SK-N-SH treated with all-trans-retinoic acid at 6 μM for 48 hours (cell line): ENCODE measurements around the gene CGNL1.

Source experiments
- ATAC-seq: fragments of 200-7000 bp; cut with Tn5 transposase; 3 replicates; pipeline ENCODE4 v1.9.1; 2020; ENCODE audit warnings: mild to moderate bottlenecking, moderate library complexity
- ARNTL ChIP-seq: fragments of 450-650 bp; formaldehyde crosslinking; IDR thresholded peaks from 2 replicates; pipeline ENCODE4 v1.5.0; 2020; ENCODE audit warnings: low read depth, mild to moderate bottlenecking, moderate library complexity, borderline replicate concordance
- CSDC2 ChIP-seq: fragments of 250-450 bp; sonication (Bioruptor Pico); IDR thresholded peaks from 2 replicates; pipeline ENCODE4 v1.5.0; 2020; ENCODE audit warnings: mild to moderate bottlenecking, moderate library complexity
- ESRRG ChIP-seq: fragments of 250-450 bp; sonication (Bioruptor Pico); IDR thresholded peaks from 2 replicates; pipeline ENCODE4 v1.6.1; 2021; ENCODE audit warnings: mild to moderate bottlenecking
- GLIS3 ChIP-seq: fragments of 250-450 bp; sonication (Bioruptor Pico); IDR thresholded peaks from 2 replicates; pipeline ENCODE4 v1.5.0; 2020; ENCODE audit warnings: mild to moderate bottlenecking, moderate library complexity
- ISL1 ChIP-seq: fragments of 250-450 bp; sonication (Bioruptor Pico); IDR thresholded peaks from 2 replicates; pipeline ENCODE4 v2.1.2; 2022; ENCODE audit warnings: mild to moderate bottlenecking, moderate library complexity
- OSR1 ChIP-seq: fragments of 250-450 bp; sonication (Bioruptor Pico); IDR thresholded peaks from 2 replicates; pipeline ENCODE4 v1.8.0; 2022; ENCODE audit warnings: moderate library complexity, mild to moderate bottlenecking, inconsistent platforms
- PATZ1 ChIP-seq: fragments of 250-450 bp; sonication (Bioruptor Pico); IDR thresholded peaks from 2 replicates; pipeline ENCODE4 v1.8.0; 2020; ENCODE audit warnings: mild to moderate bottlenecking, moderate library complexity, borderline replicate concordance
- POU6F1 ChIP-seq: fragments of 250-450 bp; sonication (Bioruptor Pico); IDR thresholded peaks from 2 replicates; pipeline ENCODE4 v1.8.0; 2021; ENCODE audit warnings: low read depth, mild to moderate bottlenecking, moderate library complexity, borderline replicate concordance
- PPARA ChIP-seq: fragments of 250-450 bp; sonication (Bioruptor Pico); IDR thresholded peaks from 2 replicates; pipeline ENCODE4 v1.5.0; 2020; ENCODE audit warnings: mild to moderate bottlenecking, borderline replicate concordance
- RARB ChIP-seq: fragments of 250-450 bp; sonication (Bioruptor Pico); IDR thresholded peaks from 2 replicates; pipeline ENCODE4 v1.8.0; 2021; ENCODE audit warnings: mild to moderate bottlenecking, moderate library complexity
- SNAI2 ChIP-seq: fragments of 250-450 bp; sonication (Bioruptor Pico); IDR thresholded peaks from 2 replicates; pipeline ENCODE4 v1.5.0; 2020; ENCODE audit warnings: mild to moderate bottlenecking, moderate library complexity
- TCF4 ChIP-seq: fragments of 250-450 bp; sonication (Bioruptor Pico); IDR thresholded peaks from 2 replicates; pipeline ENCODE4 v1.8.0; 2021; ENCODE audit warnings: mild to moderate bottlenecking, moderate library complexity, borderline replicate concordance
- TOX ChIP-seq: fragments of 250-450 bp; sonication (Bioruptor Pico); IDR thresholded peaks from 2 replicates; pipeline ENCODE4 v1.8.0; 2021; ENCODE audit warnings: mild to moderate bottlenecking, moderate library complexity, borderline replicate concordance
- TSHZ2 ChIP-seq: fragments of 250-450 bp; sonication (Bioruptor Pico); IDR thresholded peaks from 2 replicates; pipeline ENCODE4 v1.5.0; 2020; ENCODE audit warnings: mild to moderate bottlenecking, moderate library complexity
- ZC3H10 ChIP-seq: fragments of 250-450 bp; sonication (Bioruptor Pico); IDR thresholded peaks from 2 replicates; pipeline ENCODE4 v1.5.1; 2021; ENCODE audit warnings: mild to moderate bottlenecking, moderate library complexity
- ZFP3 ChIP-seq: fragments of 250-450 bp; sonication (Bioruptor Pico); IDR thresholded peaks from 2 replicates; pipeline ENCODE4 v1.5.0; 2020; ENCODE audit warnings: mild to moderate bottlenecking, moderate library complexity
- ZFP30 ChIP-seq: fragments of 450-650 bp; formaldehyde crosslinking; IDR thresholded peaks from 2 replicates; pipeline ENCODE4 v1.5.0; 2022; ENCODE audit warnings: mild to moderate bottlenecking, moderate library complexity
- ZNF565 ChIP-seq: fragments of 450-650 bp; formaldehyde crosslinking; conservative IDR thresholded peaks from 2 replicates; pipeline ENCODE4 v1.5.0; 2020; ENCODE audit warnings: low read depth, mild to moderate bottlenecking, moderate library complexity
- ZNF70 ChIP-seq: fragments of 450-650 bp; formaldehyde crosslinking; IDR thresholded peaks from 2 replicates; pipeline ENCODE4 v1.5.0; 2020; ENCODE audit warnings: mild to moderate bottlenecking, moderate library complexity
- ZNF8 ChIP-seq: fragments of 450-650 bp; formaldehyde crosslinking; IDR thresholded peaks from 2 replicates; pipeline ENCODE4 v1.5.0; 2020; ENCODE audit warnings: mild to moderate bottlenecking, moderate library complexity
- TF ChIP-seq, protein P1 (sequence below): fragments of 250-450 bp; sonication (Bioruptor Pico); IDR thresholded peaks from 2 replicates; pipeline ENCODE4 v1.5.1; 2020; ENCODE audit warnings: low read depth, mild to moderate bottlenecking, moderate library complexity
- TF ChIP-seq, protein P2 (sequence below): fragments of 250-450 bp; sonication (Bioruptor Pico); IDR thresholded peaks from 2 replicates; pipeline ENCODE4 v1.5.1; 2021; ENCODE audit warnings: mild to moderate bottlenecking, moderate library complexity

CGNL1 gene, protein sequence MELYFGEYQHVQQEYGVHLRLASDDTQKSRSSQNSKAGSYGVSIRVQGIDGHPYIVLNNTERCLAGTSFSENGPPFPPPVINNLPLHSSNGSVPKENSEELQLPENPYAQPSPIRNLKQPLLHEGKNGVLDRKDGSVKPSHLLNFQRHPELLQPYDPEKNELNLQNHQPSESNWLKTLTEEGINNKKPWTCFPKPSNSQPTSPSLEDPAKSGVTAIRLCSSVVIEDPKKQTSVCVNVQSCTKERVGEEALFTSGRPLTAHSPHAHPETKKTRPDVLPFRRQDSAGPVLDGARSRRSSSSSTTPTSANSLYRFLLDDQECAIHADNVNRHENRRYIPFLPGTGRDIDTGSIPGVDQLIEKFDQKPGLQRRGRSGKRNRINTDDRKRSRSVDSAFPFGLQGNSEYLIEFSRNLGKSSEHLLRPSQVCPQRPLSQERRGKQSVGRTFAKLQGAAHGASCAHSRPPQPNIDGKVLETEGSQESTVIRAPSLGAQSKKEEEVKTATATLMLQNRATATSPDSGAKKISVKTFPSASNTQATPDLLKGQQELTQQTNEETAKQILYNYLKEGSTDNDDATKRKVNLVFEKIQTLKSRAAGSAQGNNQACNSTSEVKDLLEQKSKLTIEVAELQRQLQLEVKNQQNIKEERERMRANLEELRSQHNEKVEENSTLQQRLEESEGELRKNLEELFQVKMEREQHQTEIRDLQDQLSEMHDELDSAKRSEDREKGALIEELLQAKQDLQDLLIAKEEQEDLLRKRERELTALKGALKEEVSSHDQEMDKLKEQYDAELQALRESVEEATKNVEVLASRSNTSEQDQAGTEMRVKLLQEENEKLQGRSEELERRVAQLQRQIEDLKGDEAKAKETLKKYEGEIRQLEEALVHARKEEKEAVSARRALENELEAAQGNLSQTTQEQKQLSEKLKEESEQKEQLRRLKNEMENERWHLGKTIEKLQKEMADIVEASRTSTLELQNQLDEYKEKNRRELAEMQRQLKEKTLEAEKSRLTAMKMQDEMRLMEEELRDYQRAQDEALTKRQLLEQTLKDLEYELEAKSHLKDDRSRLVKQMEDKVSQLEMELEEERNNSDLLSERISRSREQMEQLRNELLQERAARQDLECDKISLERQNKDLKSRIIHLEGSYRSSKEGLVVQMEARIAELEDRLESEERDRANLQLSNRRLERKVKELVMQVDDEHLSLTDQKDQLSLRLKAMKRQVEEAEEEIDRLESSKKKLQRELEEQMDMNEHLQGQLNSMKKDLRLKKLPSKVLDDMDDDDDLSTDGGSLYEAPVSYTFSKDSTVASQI

DNA sequence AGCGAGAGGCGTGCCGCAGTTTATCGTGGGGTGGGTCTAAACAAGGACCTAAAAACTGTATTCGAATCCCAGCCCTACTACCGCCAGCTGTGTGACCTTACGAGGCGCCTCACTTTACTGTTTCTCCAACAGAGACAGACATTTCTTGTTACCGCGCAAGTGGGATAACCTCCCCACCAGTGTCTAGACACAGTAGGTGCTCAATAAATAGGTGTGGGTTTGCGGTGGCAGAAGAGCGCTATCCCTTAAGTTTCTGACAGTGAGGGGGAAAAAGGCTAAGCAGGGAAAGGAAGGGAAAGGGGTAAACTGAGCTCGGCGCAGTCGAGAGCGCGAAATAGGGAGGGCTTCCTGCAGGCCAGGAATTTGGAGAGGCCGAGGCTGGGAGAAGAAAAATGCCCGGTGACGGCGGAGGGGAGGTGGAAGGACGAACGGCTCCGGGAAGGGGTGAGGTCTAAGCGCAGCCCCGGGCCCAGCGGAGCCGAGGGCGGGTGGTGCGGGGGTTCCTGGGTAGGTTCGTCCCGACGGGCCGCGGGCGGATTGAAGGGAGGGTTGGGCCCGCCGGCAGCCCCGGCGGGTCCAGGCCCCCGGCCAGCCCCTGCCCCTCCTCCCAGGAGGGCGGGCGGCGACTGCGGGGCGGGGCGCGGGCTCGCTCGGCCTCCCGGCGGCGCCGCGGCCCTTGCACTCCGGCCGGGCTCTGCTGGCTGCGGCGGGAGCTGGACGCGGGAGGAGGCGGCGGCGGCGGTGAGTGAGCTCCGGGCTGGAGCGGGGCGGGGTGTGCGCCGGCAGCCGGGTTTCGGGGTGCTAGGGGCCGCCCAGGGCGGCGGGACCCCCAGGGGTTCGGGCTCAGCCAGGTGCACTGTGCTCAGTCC lies at the start of gene CGNL1:
CGNL1 (plus strand) TSS at position 679 of the 869 bp plus-strand sequence. CDS start 61,495 bp downstream, outside the sequence.
- no peak for TF ChIP-seq ZC3H10 (CRISPR knock-in tag)
- TF ChIP-seq SNAI2 (CRISPR knock-in tag) = no peak
- TF ChIP-seq TCF4 (CRISPR knock-in tag) = no peak
- TF ChIP-seq TSHZ2 (CRISPR knock-in tag) = no peak
- ATAC-seq = peak; percentile 90

- peak; percentile 83 for ATAC-seq
- TF ChIP-seq ESRRG (no peak), ZC3H10 (CRISPR knock-in tag) (peak; percentile 56; the same call in 1 of the 2 replicates), SNAI2 (CRISPR knock-in tag) (no peak), ZNF8 (CRISPR knock-in tag) (no peak), ARNTL (CRISPR knock-in tag) (no peak), ZNF565 (no peak), CSDC2 (CRISPR knock-in tag) (no peak), PPARA (CRISPR knock-in tag) (no peak), GLIS3 (CRISPR knock-in tag) (no peak), TCF4 (CRISPR knock-in tag) (no peak), TOX (peak; percentile 70), RARB (CRISPR knock-in tag) (no peak; the same call in 1 of the 2 replicates), ZNF70 (CRISPR knock-in tag) (no peak), TSHZ2 (CRISPR knock-in tag) (no peak), OSR1 (CRISPR knock-in tag) (no peak), ISL1 (CRISPR knock-in tag) (peak; percentile 93), POU6F1 (CRISPR knock-in tag) (no peak), ZFP30 (CRISPR knock-in tag) (no peak), PATZ1 (CRISPR knock-in tag) (peak; percentile 78; the same call in 1 of the 2 replicates), ZFP3 (CRISPR knock-in tag) (no peak)
- TF ChIP-seq, protein P1, sequence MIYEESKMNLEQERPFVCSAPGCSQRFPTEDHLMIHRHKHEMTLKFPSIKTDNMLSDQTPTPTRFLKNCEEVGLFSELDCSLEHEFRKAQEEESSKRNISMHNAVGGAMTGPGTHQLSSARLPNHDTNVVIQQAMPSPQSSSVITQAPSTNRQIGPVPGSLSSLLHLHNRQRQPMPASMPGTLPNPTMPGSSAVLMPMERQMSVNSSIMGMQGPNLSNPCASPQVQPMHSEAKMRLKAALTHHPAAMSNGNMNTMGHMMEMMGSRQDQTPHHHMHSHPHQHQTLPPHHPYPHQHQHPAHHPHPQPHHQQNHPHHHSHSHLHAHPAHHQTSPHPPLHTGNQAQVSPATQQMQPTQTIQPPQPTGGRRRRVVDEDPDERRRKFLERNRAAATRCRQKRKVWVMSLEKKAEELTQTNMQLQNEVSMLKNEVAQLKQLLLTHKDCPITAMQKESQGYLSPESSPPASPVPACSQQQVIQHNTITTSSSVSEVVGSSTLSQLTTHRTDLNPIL (CRISPR knock-in tag) = peak; percentile 65; the same call in 1 of the 2 replicates
- TF ChIP-seq, protein P2, sequence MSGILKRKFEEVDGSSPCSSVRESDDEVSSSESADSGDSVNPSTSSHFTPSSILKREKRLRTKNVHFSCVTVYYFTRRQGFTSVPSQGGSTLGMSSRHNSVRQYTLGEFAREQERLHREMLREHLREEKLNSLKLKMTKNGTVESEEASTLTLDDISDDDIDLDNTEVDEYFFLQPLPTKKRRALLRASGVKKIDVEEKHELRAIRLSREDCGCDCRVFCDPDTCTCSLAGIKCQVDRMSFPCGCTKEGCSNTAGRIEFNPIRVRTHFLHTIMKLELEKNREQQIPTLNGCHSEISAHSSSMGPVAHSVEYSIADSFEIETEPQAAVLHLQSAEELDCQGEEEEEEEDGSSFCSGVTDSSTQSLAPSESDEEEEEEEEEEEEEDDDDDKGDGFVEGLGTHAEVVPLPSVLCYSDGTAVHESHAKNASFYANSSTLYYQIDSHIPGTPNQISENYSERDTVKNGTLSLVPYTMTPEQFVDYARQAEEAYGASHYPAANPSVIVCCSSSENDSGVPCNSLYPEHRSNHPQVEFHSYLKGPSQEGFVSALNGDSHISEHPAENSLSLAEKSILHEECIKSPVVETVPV (CRISPR knock-in tag) = no peak
These were observed 48.3 kb upstream of the CGNL1 start for GRCh38 chr15:57327985-57328471.
